ENCODE data around the gene TCP1. TPM values are rescaled to one million over a fixed set of nuclear protein-coding genes. Genes with fewer than 3 reads are reported as not detected.

The TCP1 gene
- total and polyA plus RNA-seq, 2 donors (not counting 3 experiments of a cell fraction or from before 2014, with no cell fraction given), result 168 to 302 TPM

- Histone ChIP-seq H3K9me3 (replicated peaks; ENCODE audit: control insufficient read depth, insufficient read depth, low read length) (no peaks in the 10 kb centered on the region), H3K27ac (ENCODE audit: insufficient read depth, low read depth, low read length) (no peak overlapping the region), H3K27me3 (ENCODE audit: control insufficient read depth in 2 of 2, insufficient read depth in 2 of 2, low read length in 2 of 2) (no peaks in the 10 kb centered on the region), H3K9ac (replicated peaks; ENCODE audit: extremely low read depth, insufficient read depth, low read length) (no peak overlapping the region), H3K4me3 (replicated peaks in 1 of 3; ENCODE audit: insufficient read depth in 1 of 3, low read depth in 1 of 3, low read length in 3 of 3) (no peak overlapping the region), H4K20me1 (replicated peaks; ENCODE audit: control insufficient read depth, extremely low read depth, insufficient read depth, low read length) (no peaks in the 10 kb centered on the region), H3K9me1 (replicated peaks; ENCODE audit: control insufficient read depth, extremely low read depth, insufficient read depth, low read length) (no peaks in the 10 kb centered on the region), H3K36me3 (ENCODE audit: control insufficient read depth in 2 of 2, extremely low read depth in 1 of 2, insufficient read depth in 2 of 2, low read length in 2 of 2) (no peaks in the 10 kb centered on the region), H3K79me2 (ENCODE audit: control insufficient read depth, insufficient read depth, low read length) (no peaks in the 10 kb centered on the region), H2AFZ (ENCODE audit: low read depth, low read length) (no peak overlapping the region), H3K4me1 (ENCODE audit: control insufficient read depth, extremely low read depth, insufficient read depth, low read length) (no peaks in the 10 kb centered on the region), H3K4me2 (ENCODE audit: insufficient read depth, low read length) (no peak overlapping the region)
- ChIA-PET POLR2A (no interaction called here), CTCF (interaction anchor here (0.7 kb wide), 1 partner anchor 48 kb away, joined by 3 read pairs; no protein-coding TSS in a partner anchor)
- intact Hi-C loops (cut with micrococcal nuclease), result no loop called here
- DNase-seq (ENCODE audit: low read depth, low spot score), result no peak
- no peak for FAIRE-seq
- TF ChIP-seq, protein P1, sequence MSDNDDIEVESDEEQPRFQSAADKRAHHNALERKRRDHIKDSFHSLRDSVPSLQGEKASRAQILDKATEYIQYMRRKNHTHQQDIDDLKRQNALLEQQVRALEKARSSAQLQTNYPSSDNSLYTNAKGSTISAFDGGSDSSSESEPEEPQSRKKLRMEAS (IDR thresholded peaks at IDR 0.05; ENCODE audit: insufficient read depth, insufficient read length), result no peak
- TF ChIP-seq GATA2 (IDR thresholded peaks at IDR 0.05; ENCODE audit: insufficient read depth, insufficient read length, low read depth, low read length) (no peak), MYC (IDR thresholded peaks at IDR 0.05; ENCODE audit: low read depth, low read length) (no peak), EZH2 (IDR thresholded peaks at IDR 0.05; ENCODE audit: borderline replicate concordance, low read depth, low read length, severe bottlenecking) (no peak), POLR2A (IDR thresholded peaks at IDR 0.05; ENCODE audit: low read depth, low read length) (no peak), POLR2AphosphoS5 (IDR thresholded peaks at IDR 0.05; ENCODE audit: insufficient read depth, low read depth, low read length) (no peak), CTCF (IDR thresholded peaks at IDR 0.05; ENCODE audit: extremely low read depth in 1 of 2, insufficient read depth in 1 of 2, low read depth in 1 of 2, low read length in 2 of 2) (no peak), JUN (IDR thresholded peaks at IDR 0.05; ENCODE audit: borderline replicate concordance, insufficient read depth, insufficient read length, low read depth) (no peak), FOS (IDR thresholded peaks at IDR 0.05; ENCODE audit: borderline replicate concordance, insufficient read depth, low read length) (no peak)
- no TSS peak for BruUV-seq (replicated peaks)
- dilution Hi-C loops (cut with MboI; ENCODE audit: extremely low pct_ligation_motif_present, low sequenced_read_pairs), result no loop called here
Observed at GRCh38 chr6:159837511-159837910, 48.1 kb upstream of the TCP1 start.
